ENCODE results near the gene ZNF431.

The ZNF431 gene

DNA sequence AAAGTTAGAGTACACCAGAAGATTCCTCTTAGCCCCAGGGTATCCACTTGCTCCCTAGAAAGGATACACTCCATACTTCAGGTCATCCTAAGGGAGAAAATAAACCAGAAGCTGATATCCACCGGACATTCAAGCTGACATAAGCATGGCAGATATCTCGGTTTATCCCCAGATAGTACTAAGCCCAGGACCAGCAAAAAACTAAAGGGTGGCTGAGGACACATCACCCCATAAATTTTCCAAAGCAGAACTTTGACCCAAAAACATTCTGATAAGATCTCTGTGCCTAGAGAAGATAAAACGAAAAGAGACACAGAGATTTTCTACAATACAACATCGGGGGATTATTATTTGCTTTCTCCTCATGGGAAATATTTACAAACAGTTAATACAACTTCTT lies 13.9 kb upstream of the ZNF431 start:
- no peak for DNase-seq (ENCODE audit: low read depth)
- TF ChIP-seq, protein P1, sequence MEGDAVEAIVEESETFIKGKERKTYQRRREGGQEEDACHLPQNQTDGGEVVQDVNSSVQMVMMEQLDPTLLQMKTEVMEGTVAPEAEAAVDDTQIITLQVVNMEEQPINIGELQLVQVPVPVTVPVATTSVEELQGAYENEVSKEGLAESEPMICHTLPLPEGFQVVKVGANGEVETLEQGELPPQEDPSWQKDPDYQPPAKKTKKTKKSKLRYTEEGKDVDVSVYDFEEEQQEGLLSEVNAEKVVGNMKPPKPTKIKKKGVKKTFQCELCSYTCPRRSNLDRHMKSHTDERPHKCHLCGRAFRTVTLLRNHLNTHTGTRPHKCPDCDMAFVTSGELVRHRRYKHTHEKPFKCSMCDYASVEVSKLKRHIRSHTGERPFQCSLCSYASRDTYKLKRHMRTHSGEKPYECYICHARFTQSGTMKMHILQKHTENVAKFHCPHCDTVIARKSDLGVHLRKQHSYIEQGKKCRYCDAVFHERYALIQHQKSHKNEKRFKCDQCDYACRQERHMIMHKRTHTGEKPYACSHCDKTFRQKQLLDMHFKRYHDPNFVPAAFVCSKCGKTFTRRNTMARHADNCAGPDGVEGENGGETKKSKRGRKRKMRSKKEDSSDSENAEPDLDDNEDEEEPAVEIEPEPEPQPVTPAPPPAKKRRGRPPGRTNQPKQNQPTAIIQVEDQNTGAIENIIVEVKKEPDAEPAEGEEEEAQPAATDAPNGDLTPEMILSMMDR (IDR thresholded peaks at IDR 0.05; ENCODE audit: low read depth, low read length), result no peak
- TF ChIP-seq, protein P2, sequence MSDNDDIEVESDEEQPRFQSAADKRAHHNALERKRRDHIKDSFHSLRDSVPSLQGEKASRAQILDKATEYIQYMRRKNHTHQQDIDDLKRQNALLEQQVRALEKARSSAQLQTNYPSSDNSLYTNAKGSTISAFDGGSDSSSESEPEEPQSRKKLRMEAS (IDR thresholded peaks at IDR 0.05; ENCODE audit: low read depth, low read length), result no peak
- no peak for TF ChIP-seq MYC (IDR thresholded peaks at IDR 0.05; ENCODE audit: low read depth, low read length)
- no peak for TF ChIP-seq POLR2A (IDR thresholded peaks at IDR 0.05; ENCODE audit: extremely low read depth, insufficient read length)
- H3K4me3 ChIP-seq (ENCODE audit: low read depth, low read length), result no peak overlapping the region

DNA sequence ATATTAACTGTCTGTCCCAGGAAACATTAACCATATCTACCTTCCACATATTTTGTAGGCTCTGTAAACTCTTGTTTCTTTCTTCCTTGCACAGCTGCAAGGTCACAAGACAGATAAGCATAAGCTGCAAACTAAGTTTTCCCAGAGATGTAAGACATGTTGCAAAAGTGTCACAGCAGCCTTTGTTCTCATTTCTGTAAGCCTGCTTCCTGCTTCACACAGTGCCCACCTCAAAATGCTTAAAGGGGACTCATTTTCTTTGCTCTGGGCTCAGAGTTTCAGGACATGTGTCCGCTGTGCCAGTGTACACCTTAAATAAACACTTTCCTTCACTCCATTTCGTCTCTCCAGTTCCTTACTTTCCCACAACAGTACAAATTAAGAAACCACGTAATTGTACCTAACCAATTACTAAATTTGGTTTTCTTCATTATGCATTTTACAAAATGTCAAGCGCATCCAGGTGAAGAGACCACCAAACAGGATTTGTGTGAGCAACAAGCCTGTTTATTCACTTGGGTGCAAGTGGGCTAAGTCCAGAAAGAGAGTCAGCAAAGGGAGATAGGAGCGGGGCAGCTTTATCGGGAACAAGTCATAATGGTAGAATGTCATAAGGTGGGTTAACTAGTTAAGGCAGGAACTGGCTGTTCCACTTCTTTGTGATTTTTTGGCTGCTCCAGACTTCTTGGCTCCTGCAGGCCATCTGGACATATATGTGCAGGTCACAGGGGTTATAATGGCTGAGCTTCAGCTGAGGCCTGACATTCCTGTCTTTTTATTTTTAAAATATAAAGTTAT lies 12.7 kb upstream of the ZNF431 start:
- no peak for DNase-seq (ENCODE audit: low read depth)
- no peak overlapping the region for H3K4me3 ChIP-seq (ENCODE audit: low read depth, low read length)
- TF ChIP-seq, protein P2 (IDR thresholded peaks at IDR 0.05; ENCODE audit: low read depth, low read length), result no peak
- TF ChIP-seq, protein P1 (IDR thresholded peaks at IDR 0.05; ENCODE audit: low read depth, low read length), result no peak
- TF ChIP-seq MYC (IDR thresholded peaks at IDR 0.05; ENCODE audit: low read depth, low read length), result no peak
- no peak for TF ChIP-seq POLR2A (IDR thresholded peaks at IDR 0.05; ENCODE audit: extremely low read depth, insufficient read length)

DNA sequence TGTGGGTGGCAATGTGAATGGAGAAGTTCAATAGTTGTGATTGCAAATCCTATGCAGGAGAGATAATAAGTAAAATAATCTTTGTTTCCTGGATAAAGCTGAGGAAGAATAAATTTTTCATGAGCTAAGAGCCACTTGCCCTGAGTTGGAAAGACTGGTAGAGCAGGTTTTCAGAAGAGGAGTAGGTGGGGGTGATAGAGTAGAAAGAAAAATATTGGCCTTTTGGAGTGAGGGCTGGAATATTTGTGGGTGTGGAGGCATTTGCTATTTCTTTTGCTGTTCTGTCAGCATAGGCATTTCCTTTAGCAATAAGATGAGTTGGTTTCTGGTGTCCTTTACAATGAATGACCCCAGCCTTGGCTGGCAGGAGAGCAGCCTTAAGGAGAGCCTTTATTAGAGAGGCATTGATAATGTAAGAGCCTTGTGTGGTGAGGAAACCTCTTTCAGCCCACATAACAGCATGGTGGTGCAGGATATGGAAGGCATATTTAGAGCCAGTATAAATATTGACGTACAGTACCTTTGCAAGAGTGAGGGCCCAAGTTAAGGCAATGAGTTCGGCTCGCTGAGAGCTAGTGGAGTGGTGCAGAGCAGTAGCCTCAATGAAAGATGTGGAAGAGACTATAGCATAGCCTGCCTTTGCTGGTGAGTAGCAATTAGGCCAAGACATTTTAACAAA lies 11.6 kb upstream of the ZNF431 start:
- no peak for DNase-seq (ENCODE audit: low read depth)
- TF ChIP-seq POLR2A (IDR thresholded peaks at IDR 0.05; ENCODE audit: extremely low read depth, insufficient read length), result no peak
- no peak for TF ChIP-seq MYC (IDR thresholded peaks at IDR 0.05; ENCODE audit: low read depth, low read length)
- TF ChIP-seq, protein P2 (IDR thresholded peaks at IDR 0.05; ENCODE audit: low read depth, low read length), result no peak
- TF ChIP-seq, protein P1 (IDR thresholded peaks at IDR 0.05; ENCODE audit: low read depth, low read length), result no peak
- H3K4me3 ChIP-seq (ENCODE audit: low read depth, low read length), result no peak overlapping the region

DNA sequence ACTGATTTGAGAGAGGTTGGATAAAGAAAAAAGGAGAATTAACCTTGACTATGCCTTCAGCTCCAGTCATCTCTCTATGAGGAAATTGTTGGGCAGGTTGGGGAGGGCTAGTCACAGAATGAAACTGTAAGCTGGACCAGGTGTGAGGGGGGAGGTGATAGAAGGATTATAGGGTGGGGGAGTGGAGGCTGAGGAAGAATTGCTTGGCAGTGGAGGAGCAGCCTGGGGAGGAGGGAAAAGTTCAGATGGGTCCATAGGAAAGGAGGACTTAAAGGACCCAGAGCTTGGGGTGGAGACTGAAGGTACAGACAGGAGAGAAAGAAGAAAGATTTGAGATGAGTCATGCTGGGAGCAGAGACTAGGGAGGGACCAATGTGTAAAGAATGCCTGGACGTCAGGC lies 8.2 kb upstream of the ZNF431 start:
- TF ChIP-seq, protein P1 (IDR thresholded peaks at IDR 0.05; ENCODE audit: low read depth, low read length), result no peak
- TF ChIP-seq, protein P2 (IDR thresholded peaks at IDR 0.05; ENCODE audit: low read depth, low read length), result no peak
- no peak for TF ChIP-seq POLR2A (IDR thresholded peaks at IDR 0.05; ENCODE audit: extremely low read depth, insufficient read length)
- TF ChIP-seq MYC (IDR thresholded peaks at IDR 0.05; ENCODE audit: low read depth, low read length), result no peak
- H3K4me3 ChIP-seq (ENCODE audit: low read depth, low read length), result no peak overlapping the region
- DNase-seq (ENCODE audit: low read depth), result no peak

DNA sequence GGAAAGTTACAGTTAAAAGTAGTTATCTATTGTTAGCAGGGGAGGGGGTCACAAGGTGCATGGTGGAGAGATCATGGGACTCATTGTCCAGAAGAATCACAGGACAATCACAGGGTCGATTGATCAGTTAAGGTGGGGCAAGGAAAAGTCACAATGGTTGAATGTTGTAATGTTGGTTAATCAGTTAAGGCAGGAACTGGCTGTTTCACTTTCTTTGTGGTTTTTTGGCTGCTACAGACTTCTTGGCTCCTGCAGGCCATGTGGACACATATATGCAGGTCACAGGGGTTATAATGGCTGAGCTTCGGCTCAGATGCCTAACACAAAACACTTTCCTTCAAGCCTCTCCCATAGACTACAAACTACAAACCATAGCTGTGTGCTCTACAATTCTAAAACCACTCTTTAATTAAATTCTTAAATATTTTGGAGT lies 6.9 kb upstream of the ZNF431 start:
- no peak overlapping the region for H3K4me3 ChIP-seq (ENCODE audit: low read depth, low read length)
- DNase-seq (ENCODE audit: low read depth), result peak; percentile 25
- TF ChIP-seq, protein P1 (IDR thresholded peaks at IDR 0.05; ENCODE audit: low read depth, low read length), result no peak
